ENCODE measurements around the gene GABRB3. TPM values are rescaled to one million over a fixed set of nuclear protein-coding genes. Genes with fewer than 3 reads are reported as not detected.
A peak's percentile ranks its signal among the peaks of the same experiment; 100 is the strongest.

The GABRB3 gene
- polyA plus RNA-seq, 1 donor from 2014 or later = not detected

DNA sequence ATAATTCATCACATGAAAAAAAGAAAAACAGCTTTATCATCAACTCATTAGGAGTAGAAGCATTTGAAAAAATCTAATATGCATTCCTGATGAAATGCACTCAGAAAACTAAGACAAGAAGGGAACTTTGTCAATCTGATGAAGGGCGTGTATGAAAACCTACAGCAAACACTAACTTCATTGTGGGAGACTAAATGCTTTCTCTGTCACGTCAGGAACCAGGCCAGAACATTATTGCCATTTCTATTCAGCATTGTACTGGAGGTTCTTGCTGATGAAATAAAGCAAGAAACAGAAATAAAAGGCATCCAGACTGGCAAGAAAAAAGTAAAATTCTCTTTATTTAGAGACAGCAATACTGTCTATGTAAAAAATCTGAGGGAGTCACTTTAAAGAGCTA is 235.2 kb downstream of the GABRB3 start:
- H3K27ac Mint-ChIP-seq = no peak overlapping the region
- H3K36me3 Mint-ChIP-seq = no peaks in the 10 kb centered on the region
- H3K4me3 Mint-ChIP-seq = no peak overlapping the region
- peaks cover 8 to 19% (median 9%) of the 10 kb centered on the region in 3 donors for H3K9me3 Mint-ChIP-seq
- H3K4me1 Mint-ChIP-seq = no peaks in the 10 kb centered on the region
- no peaks in the 10 kb centered on the region for H3K27me3 Mint-ChIP-seq

DNA sequence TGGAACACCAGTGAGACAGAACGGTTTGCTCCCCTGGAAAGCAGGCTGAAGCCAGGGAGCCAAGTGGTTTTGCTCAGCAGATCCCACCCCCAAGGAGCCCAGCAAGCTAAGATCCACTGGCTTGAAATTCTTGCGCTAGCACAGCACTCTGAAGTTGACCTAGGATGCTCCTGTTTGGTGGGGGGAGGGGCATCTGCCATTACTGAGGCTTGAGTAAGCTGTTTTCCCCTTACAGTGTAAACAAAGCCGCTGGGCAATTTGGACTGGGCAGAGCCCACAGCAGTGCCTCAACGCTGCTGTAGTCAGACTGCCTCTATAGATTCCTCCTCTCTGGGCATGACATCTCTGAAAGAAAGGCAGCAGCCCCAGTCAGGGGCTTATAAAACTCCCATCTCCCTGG is 241.4 kb downstream of the GABRB3 start:
- Mint-ChIP-seq H3K27ac (no peak overlapping the region), H3K4me1 (peaks cover 0 to 2% (median 0%) of the 10 kb centered on the region in 3 donors), H3K9me3 (peaks cover 2 to 19% (median 12%) of the 10 kb centered on the region in 3 donors), H3K36me3 (no peaks in the 10 kb centered on the region), H3K27me3 (no peaks in the 10 kb centered on the region), H3K4me3 (no peak overlapping the region)

DNA sequence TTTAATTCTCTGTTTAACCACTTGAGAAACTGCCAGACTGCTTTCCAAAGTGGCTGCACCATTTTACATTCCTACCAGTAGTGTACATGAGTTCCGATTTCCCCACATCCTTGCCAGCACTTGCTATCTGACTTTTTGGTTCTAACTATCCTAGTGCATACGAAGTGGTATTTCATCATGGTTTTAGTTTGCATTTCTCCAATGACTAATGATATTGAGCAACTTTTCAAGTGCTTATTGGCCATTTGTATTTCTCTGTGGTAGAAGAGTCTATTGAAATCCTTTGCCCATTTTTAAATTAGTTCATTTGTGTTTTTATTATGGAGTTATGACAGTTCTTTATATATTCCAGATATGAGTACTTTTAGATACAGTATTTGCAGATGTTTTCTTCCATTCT is 247.8 kb downstream of the GABRB3 start:
- Mint-ChIP-seq H3K27me3 (no peaks in the 10 kb centered on the region), H3K4me1 (no peaks in the 10 kb centered on the region), H3K27ac (no peak overlapping the region), H3K9me3 (peaks cover 3 to 7% (median 4%) of the 10 kb centered on the region in 3 donors), H3K36me3 (no peaks in the 10 kb centered on the region), H3K4me3 (no peak overlapping the region)

- Mint-ChIP-seq H3K4me1 (no peaks in the 10 kb centered on the region), H3K27me3 (no peaks in the 10 kb centered on the region), H3K27ac (no peak overlapping the region), H3K4me3 (no peak overlapping the region), H3K36me3 (no peaks in the 10 kb centered on the region), H3K9me3 (peaks cover 3 to 7% (median 7%) of the 10 kb centered on the region in 3 donors)
Observed at GRCh38 chr15:26521691-26522198, 251.1 kb downstream of the GABRB3 start.

DNA sequence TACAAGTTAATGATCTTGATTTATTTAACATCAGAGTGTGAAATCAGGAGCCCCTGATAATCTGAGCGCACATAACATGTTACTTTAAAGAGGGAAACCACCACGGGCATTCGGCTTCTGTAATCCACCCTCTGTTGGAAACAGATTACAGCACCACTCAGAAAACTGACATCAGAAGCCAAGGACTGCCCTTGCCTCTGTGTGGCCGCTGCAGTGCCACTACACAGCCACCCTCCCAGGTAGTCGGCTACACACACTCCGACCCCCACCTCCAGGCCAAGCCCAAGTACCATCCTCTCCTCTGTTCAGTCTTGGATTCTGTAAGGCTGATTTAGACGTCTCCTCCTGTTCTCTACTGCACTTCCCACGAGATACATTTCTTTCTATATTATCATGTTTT is 251.7 kb downstream of the GABRB3 start:
- H3K4me1 Mint-ChIP-seq = no peaks in the 10 kb centered on the region
- H3K27me3 Mint-ChIP-seq = no peaks in the 10 kb centered on the region
- peaks cover 3 to 7% (median 7%) of the 10 kb centered on the region in 3 donors for H3K9me3 Mint-ChIP-seq
- H3K27ac Mint-ChIP-seq = no peak overlapping the region
- no peaks in the 10 kb centered on the region for H3K36me3 Mint-ChIP-seq
- H3K4me3 Mint-ChIP-seq = peak overlapping the region in 1 of 4 donors; percentile 20

- no peaks in the 10 kb centered on the region for H3K27me3 Mint-ChIP-seq
- H3K27ac Mint-ChIP-seq = no peak overlapping the region
- no peak overlapping the region for H3K4me3 Mint-ChIP-seq
- no peaks in the 10 kb centered on the region for H3K36me3 Mint-ChIP-seq
- no peaks in the 10 kb centered on the region for H3K4me1 Mint-ChIP-seq
- peaks cover 3 to 8% (median 7%) of the 10 kb centered on the region in 3 donors for H3K9me3 Mint-ChIP-seq
Observed at GRCh38 chr15:26518885-26519284, 254.0 kb downstream of the GABRB3 start.

DNA sequence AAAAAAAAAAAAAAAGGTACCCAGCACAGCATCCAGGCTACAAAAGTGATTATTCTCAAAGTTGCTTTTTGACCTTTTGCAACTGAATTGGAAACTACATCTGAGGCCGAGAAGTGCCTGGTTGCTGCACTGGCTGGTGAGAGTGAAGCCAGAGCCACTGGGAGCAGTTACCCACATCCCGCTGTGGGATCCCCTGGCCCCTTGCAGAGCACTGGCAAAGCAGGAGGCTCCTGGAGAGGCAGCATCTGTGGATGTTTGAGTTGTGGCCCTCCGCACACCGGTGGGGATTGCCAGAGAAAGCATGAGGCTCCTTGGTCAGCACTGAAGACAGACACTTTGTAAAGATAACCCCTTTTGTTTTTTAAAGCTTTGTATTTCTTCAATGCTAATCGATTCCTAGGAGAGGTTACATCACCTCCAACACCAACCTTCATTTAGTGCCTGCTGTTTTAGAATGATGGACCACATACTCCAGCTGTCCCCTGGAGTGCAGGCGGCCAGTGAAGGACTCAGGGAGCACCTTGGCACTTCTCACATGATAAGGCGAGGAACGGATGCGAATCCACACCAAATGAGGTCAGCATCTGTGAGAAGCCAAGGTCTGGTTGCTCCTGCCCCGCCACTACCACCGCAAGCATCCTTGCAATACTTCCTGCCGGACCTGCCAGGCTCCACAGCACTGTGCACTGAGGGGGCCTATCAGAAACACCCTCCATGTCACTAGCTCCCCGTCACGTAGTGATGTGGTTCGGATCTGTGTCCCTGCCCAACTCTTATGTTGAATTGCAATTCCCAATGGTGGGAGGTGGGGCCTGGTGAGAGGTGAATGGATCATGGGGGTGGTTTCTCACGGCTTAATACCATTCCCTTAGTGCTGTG is 256.5 kb downstream of the GABRB3 start:
- H3K4me3 Mint-ChIP-seq = no peak overlapping the region
- H3K4me1 Mint-ChIP-seq = no peaks in the 10 kb centered on the region
- H3K36me3 Mint-ChIP-seq = no peaks in the 10 kb centered on the region

DNA sequence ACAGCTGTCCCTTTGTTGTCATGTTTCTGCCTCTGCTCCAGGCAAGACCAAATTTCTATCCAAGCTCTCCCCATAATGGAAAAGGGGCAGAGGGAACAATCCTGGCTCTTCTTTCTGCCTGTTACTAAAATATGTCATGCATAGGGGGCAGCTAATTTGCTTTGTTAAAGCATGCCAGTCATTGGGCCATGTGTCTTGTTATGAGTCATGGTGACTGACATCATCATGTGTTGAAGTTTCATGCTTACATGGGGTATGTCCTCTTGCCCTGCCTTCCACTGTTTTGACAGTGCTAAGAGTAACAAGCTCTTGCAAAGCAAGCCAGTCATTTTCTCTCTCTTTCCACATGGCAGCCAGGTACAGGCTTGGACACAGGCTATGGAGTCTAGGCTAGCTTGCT is 268.9 kb downstream of the GABRB3 start:
- Mint-ChIP-seq H3K27me3 (no peaks in the 10 kb centered on the region), H3K4me3 (no peak overlapping the region), H3K4me1 (no peaks in the 10 kb centered on the region), H3K9me3 (peaks cover 0 to 5% (median 5%) of the 10 kb centered on the region in 3 donors), H3K27ac (no peak overlapping the region), H3K36me3 (no peaks in the 10 kb centered on the region)

More for the DNA sequence above, 256.5 kb downstream of the GABRB3 start:
- Mint-ChIP-seq H3K27ac (no peak overlapping the region), H3K27me3 (no peaks in the 10 kb centered on the region), H3K9me3 (peaks cover 3 to 12% (median 4%) of the 10 kb centered on the region in 3 donors)

Other genes with a start within 250 kb of the GABRB3 start
- not detected for gene GABRA5, start 94.0 kb upstream of the GABRB3 start, polyA plus RNA-seq
- not detected for gene GABRG3, start 198.1 kb upstream of the GABRB3 start, polyA plus RNA-seq